22Rv1 (cell line): ENCODE results near the gene TOM1L1.

Source experiments
- ZFX ChIP-seq: fragments of 450-650 bp; IDR thresholded peaks from 2 replicates; pipeline ENCODE4 v1.6.1; 2017; ENCODE audit warnings: antibody characterized with exemption, borderline replicate concordance
- TF ChIP-seq, protein P1 (sequence below): fragments of 450-650 bp; IDR thresholded peaks from 2 replicates; pipeline ENCODE4 v1.5.1; 2017; ENCODE audit warnings: mild to moderate bottlenecking

DNA sequence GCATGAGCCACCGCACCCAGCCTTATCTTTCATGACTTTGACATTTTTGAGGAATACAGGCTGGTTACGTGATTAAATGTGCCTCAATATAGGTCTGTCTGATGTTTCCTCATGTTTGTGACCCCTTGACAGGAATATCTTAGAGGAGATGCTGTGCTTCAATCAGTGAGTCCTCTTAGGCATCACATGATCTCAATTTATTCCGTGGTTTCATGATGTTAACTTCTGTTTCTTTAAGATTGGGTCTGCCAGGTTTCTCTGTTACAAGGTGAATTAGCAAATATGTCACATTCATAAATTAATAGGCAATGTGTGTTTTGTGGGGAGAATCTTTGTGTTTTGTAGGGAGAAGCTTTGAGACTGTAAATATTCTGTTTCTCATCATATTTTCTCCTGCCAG, 71.2 kb downstream of the TOM1L1 start:
- TF ChIP-seq, protein P1, sequence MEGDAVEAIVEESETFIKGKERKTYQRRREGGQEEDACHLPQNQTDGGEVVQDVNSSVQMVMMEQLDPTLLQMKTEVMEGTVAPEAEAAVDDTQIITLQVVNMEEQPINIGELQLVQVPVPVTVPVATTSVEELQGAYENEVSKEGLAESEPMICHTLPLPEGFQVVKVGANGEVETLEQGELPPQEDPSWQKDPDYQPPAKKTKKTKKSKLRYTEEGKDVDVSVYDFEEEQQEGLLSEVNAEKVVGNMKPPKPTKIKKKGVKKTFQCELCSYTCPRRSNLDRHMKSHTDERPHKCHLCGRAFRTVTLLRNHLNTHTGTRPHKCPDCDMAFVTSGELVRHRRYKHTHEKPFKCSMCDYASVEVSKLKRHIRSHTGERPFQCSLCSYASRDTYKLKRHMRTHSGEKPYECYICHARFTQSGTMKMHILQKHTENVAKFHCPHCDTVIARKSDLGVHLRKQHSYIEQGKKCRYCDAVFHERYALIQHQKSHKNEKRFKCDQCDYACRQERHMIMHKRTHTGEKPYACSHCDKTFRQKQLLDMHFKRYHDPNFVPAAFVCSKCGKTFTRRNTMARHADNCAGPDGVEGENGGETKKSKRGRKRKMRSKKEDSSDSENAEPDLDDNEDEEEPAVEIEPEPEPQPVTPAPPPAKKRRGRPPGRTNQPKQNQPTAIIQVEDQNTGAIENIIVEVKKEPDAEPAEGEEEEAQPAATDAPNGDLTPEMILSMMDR: no peak
- TF ChIP-seq ZFX: no peak
